ENCODE results near the gene POU2F3. TPM values are rescaled to one million over a fixed set of nuclear protein-coding genes. Genes with fewer than 3 reads are reported as not detected.

The POU2F3 gene
- total and polyA plus RNA-seq, 2 of the 4 experiments (the other 2 are of a cell fraction) = under 0.01 to 0.09 TPM

GRCh38 chr11:120352405-120352804 lies 112.5 kb downstream of the POU2F3 start:
- no peak overlapping the region for H2BK5ac ChIP-seq (ENCODE audit: low read depth, low read length, poor library complexity, severe bottlenecking)
- peaks cover 18% of the 10 kb centered on the region for H3K9me1 ChIP-seq (ENCODE audit: insufficient read depth, low read length)
- H2AFZ ChIP-seq (replicated peaks; ENCODE audit: low read length, poor library complexity) = no peak overlapping the region
- no CpG with 5 or more reads among the region's 6 CpGs for WGBS, 2 experiments (ENCODE audit: extremely low coverage in 2 of 2, insufficient read length in 1 of 2)
- ChIA-PET POLR2A (ENCODE audit: unreplicated experiment) (no interaction called here), CTCF (no interaction called here)
- intact Hi-C loops (cut with micrococcal nuclease) (no loop called here), dilution Hi-C loops (cut with HindIII; ENCODE audit: low sequenced_read_pairs, unreplicated experiment) (no loop called here), in situ Hi-C loops (cut with MboI; ENCODE audit: low sequenced_read_pairs) (no loop called here)
- no peak overlapping the region for H3K4me2 ChIP-seq (ENCODE audit: low read depth, low read length)
- H3K27ac ChIP-seq (ENCODE audit: insufficient read depth, low read length) = no peak overlapping the region
- H3K4ac ChIP-seq (ENCODE audit: low read depth, low read length) = no peak overlapping the region; the same call in 1 of the 2 replicates
- no TSS peak for BruUV-seq (replicated peaks)
- no peaks in the 10 kb centered on the region for H3K27me3 ChIP-seq (ENCODE audit: control insufficient read depth, insufficient read depth, low read length)
- H2BK20ac ChIP-seq (ENCODE audit: low read depth, low read length) = no peak overlapping the region
- peaks cover 3 to 60% of the 10 kb centered on the region in 2 experiments for H3K79me1 ChIP-seq (ENCODE audit: low read depth in 1 of 2, low read length in 2 of 2)
- no peak overlapping the region for H2BK15ac ChIP-seq (ENCODE audit: low read depth, low read length)
- no peak overlapping the region for H3K23ac ChIP-seq (ENCODE audit: low read depth, low read length)
- H2BK120ac ChIP-seq (ENCODE audit: low read depth, low read length) = no peak overlapping the region
- 0 out of 2 replicates have a peak overlapping the region, but pooled peaks have one; percentile 13 for H2AK5ac ChIP-seq (ENCODE audit: low read depth, low read length)
- no peak for ATAC-seq (ENCODE audit: low read depth)
- no peak overlapping the region for H3K14ac ChIP-seq (replicated peaks; ENCODE audit: low read depth, low read length)
- H3K9ac ChIP-seq (ENCODE audit: low read depth, low read length) = no peak overlapping the region
- H4K5ac ChIP-seq (ENCODE audit: low read depth, low read length) = no peak overlapping the region
- no peak overlapping the region for H3K4me3 ChIP-seq (ENCODE audit: insufficient read depth, low read depth, low read length)
- peaks cover 87% of the 10 kb centered on the region for H4K20me1 ChIP-seq (ENCODE audit: insufficient read depth, low read length)
- no peak overlapping the region; a peak in 1 of 4 replicates for H4K8ac ChIP-seq (ENCODE audit: low read depth in 2 of 2, low read length in 2 of 2)
- peaks cover 15% of the 10 kb centered on the region for H3K4me1 ChIP-seq (ENCODE audit: control insufficient read depth, insufficient read depth, low read length)
- H2AK9ac ChIP-seq (replicated peaks; ENCODE audit: low read depth, low read length, poor library complexity) = no peak overlapping the region
- H4K91ac ChIP-seq (ENCODE audit: insufficient read depth, low read depth, low read length) = no peak overlapping the region
- H3K9me3 ChIP-seq (ENCODE audit: control insufficient read depth, insufficient read depth, low read length) = no peaks in the 10 kb centered on the region
- no peak overlapping the region for H3K18ac ChIP-seq (ENCODE audit: low read depth, low read length)
- peaks cover 3% of the 10 kb centered on the region; the same call in 1 of the 2 replicates for H3K36me3 ChIP-seq (ENCODE audit: control insufficient read depth, insufficient read depth, low read length)
- TF ChIP-seq MAZ (IDR thresholded peaks at IDR 0.05; ENCODE audit: borderline replicate concordance, low read depth, low read length) (no peak), BHLHE40 (IDR thresholded peaks at IDR 0.05; ENCODE audit: low read depth, low read length) (no peak), POLR2A (IDR thresholded peaks at IDR 0.05; ENCODE audit: low read depth, low read length) (no peak), RCOR1 (IDR thresholded peaks at IDR 0.05; ENCODE audit: insufficient replicate concordance, low read length) (no peak), MAFK (IDR thresholded peaks at IDR 0.05; ENCODE audit: low read depth, low read length) (no peak), CHD1 (IDR thresholded peaks at IDR 0.05; ENCODE audit: low read depth, low read length) (no peak), RFX5 (IDR thresholded peaks at IDR 0.05; ENCODE audit: low read depth, low read length) (no peak), SMC3 (IDR thresholded peaks at IDR 0.05; ENCODE audit: low read depth, low read length) (no peak), MXI1 (IDR thresholded peaks at IDR 0.05; ENCODE audit: borderline replicate concordance, low read depth, low read length) (no peak), RAD21 (IDR thresholded peaks at IDR 0.05; ENCODE audit: low read length) (no peak), NFE2L2 (IDR thresholded peaks at IDR 0.05; ENCODE audit: low read depth, low read length) (no peak), FOS (IDR thresholded peaks at IDR 0.05; ENCODE audit: low read depth, low read length) (no peak), CEBPB (IDR thresholded peaks at IDR 0.05; ENCODE audit: low read depth, low read length) (no peak)
- TF ChIP-seq, protein P1, sequence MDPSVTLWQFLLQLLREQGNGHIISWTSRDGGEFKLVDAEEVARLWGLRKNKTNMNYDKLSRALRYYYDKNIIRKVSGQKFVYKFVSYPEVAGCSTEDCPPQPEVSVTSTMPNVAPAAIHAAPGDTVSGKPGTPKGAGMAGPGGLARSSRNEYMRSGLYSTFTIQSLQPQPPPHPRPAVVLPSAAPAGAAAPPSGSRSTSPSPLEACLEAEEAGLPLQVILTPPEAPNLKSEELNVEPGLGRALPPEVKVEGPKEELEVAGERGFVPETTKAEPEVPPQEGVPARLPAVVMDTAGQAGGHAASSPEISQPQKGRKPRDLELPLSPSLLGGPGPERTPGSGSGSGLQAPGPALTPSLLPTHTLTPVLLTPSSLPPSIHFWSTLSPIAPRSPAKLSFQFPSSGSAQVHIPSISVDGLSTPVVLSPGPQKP (IDR thresholded peaks at IDR 0.05; ENCODE audit: borderline replicate concordance, low read depth, low read length) = no peak
- TF ChIP-seq, protein P2, sequence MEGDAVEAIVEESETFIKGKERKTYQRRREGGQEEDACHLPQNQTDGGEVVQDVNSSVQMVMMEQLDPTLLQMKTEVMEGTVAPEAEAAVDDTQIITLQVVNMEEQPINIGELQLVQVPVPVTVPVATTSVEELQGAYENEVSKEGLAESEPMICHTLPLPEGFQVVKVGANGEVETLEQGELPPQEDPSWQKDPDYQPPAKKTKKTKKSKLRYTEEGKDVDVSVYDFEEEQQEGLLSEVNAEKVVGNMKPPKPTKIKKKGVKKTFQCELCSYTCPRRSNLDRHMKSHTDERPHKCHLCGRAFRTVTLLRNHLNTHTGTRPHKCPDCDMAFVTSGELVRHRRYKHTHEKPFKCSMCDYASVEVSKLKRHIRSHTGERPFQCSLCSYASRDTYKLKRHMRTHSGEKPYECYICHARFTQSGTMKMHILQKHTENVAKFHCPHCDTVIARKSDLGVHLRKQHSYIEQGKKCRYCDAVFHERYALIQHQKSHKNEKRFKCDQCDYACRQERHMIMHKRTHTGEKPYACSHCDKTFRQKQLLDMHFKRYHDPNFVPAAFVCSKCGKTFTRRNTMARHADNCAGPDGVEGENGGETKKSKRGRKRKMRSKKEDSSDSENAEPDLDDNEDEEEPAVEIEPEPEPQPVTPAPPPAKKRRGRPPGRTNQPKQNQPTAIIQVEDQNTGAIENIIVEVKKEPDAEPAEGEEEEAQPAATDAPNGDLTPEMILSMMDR (conservative IDR thresholded peaks at IDR 0.05; ENCODE audit: low read depth, low read length) = no peak
- TF ChIP-seq, protein P3, sequence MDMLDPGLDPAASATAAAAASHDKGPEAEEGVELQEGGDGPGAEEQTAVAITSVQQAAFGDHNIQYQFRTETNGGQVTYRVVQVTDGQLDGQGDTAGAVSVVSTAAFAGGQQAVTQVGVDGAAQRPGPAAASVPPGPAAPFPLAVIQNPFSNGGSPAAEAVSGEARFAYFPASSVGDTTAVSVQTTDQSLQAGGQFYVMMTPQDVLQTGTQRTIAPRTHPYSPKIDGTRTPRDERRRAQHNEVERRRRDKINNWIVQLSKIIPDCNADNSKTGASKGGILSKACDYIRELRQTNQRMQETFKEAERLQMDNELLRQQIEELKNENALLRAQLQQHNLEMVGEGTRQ (IDR thresholded peaks at IDR 0.05; ENCODE audit: low read depth, low read length) = no peak
- H3K56ac ChIP-seq (ENCODE audit: extremely low read depth, insufficient read depth, low read length) = no peak overlapping the region
- no peak for DNase-seq
